GM21723 (cell line): Measurements from ENCODE around the gene GSG1L2.
"Not testable (repeated sequence)": the region's sequence is repeated elsewhere in the genome, so short reads cannot be mapped to it uniquely, and the experiment has no call there.

Experiments
- ATAC-seq: cut with Tn5 transposase; IDR thresholded peaks from one replicate; pipeline ENCODE4 v1.9.1; 2021; ENCODE audit warnings: mild to moderate bottlenecking, moderate library complexity; ENCODE audit not compliant: unreplicated experiment

GSG1L2 gene

DNA sequence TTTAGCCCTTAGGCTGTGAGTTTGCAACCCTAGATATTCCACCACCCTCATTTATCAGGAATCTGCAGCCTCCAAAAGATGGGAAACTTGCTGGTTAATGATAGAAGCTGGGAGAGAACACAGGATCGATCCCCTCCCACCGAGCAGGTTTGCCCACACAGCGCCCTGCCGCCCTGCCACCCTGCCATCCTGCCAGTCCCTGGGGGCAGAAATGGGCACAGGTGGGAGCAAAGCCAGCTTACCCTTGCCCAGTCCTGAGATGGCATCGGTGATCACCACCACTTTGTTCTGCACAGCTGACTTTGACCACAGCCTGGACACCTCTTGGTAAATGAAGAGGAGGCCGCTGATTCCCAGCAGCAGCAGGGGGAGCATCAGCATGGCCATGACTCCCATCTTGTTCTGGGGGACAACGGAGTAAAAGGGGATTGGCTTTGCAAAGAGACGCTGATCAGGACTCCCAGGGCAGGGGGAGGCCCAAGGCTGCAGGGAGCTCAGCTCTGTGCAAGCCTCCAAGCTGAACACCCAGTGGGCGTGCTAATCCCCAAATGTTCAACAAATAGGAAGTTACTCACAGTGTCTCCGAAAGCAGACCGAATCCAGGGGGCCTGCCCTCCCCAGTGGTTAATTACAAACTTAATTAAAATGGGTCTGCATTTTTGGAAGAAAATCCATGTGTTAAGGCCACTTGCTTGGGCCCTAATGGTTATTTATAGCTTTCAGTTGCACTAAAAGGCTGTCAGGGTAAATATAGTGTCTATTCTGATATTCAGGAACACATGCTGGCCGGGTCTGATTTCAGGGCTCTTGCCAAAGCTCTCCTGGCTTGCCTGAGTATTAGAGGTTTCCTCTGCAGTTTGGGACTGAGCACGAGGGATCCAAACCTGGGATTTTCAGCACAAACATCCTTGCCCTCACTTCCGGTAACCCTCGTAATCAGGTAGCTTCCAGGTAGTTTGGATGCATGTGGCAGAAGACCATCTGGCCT lies 30.7 kb downstream of the GSG1L2 start, which contains the start of gene DHRS7C:
Gene DHRS7C (minus strand): TSS at position 704 of the 988 bp plus-strand sequence. CDS start 308 bp downstream, at position 396.
- no peak for ATAC-seq

GRCh38 chr17:9790316-9790715 lies 31.6 kb downstream of the GSG1L2 start:
- no peak for ATAC-seq

DNA sequence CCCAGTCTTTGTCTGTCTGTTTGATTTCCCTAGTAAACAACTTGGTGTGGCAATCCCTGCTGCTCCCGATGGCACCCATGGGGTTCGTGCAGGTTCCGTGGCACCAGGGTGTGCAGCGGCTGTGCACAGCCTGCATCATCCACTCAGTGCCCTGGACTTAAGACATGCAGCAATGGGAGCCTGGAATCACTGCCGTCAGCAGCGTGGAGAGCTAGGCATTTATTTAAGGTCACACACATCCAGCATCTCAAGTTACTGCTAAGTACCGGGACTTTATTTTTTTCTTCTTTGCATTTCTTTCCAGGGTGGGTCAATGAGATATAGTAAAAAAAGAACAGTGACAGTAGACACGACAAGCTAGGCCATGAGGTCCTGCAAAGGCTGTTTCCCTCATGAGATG lies 33.3 kb downstream of the GSG1L2 start:
- ATAC-seq, result no peak

- no peak for ATAC-seq
Observed at GRCh38 chr17:9784544-9784943, 37.3 kb downstream of the GSG1L2 start.

DNA sequence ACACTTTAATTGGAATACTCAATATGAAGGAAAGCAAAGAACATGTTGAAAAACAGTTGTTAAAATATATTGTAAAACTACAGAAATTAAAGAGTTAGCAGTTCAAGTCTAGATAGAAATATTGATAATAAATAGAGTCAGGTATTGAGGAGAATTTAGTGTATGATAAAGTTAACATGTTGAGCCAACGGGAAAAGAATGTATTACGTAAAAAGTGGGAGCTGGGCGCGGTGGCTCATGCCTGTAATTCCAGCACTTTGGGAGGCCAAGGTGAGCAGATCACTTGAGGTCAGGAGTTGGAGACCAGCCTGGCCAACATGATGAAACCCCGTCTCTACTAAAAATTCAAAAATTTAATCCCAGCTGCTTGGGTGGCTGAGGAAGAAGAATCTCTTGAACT lies 38.4 kb downstream of the GSG1L2 start:
- not testable (repeated sequence) for ATAC-seq

- no peak for ATAC-seq
Observed at GRCh38 chr17:9783050-9783449, 38.8 kb downstream of the GSG1L2 start.

- no peak for ATAC-seq
Observed at GRCh38 chr17:9780552-9780951, 41.3 kb downstream of the GSG1L2 start.

- ATAC-seq, result no peak
Observed at GRCh38 chr17:9776911-9777310, 45.0 kb downstream of the GSG1L2 start.

DNA sequence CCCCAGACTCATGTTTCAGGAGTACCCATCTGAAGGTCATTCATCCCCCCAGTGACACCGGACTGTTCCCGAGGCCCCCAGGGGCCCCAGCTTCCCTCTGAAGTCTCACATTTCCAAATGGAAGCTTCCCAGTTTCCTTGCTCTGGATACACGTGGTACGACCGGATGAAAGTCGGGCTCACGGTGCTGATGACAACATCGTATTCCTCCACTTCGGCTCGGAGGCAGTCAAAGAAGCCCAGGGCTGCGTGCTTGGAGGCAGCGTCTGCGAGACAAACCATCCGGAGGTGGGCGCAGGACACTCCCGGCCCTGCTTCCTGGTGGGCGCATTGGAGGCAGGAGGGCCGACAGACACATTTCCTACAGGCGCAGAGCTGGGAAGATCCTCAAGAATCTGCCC lies 49.2 kb downstream of the GSG1L2 start:
- no peak for ATAC-seq

- ATAC-seq, result no peak
Observed at GRCh38 chr17:9771465-9771864, 50.4 kb downstream of the GSG1L2 start.

DNA sequence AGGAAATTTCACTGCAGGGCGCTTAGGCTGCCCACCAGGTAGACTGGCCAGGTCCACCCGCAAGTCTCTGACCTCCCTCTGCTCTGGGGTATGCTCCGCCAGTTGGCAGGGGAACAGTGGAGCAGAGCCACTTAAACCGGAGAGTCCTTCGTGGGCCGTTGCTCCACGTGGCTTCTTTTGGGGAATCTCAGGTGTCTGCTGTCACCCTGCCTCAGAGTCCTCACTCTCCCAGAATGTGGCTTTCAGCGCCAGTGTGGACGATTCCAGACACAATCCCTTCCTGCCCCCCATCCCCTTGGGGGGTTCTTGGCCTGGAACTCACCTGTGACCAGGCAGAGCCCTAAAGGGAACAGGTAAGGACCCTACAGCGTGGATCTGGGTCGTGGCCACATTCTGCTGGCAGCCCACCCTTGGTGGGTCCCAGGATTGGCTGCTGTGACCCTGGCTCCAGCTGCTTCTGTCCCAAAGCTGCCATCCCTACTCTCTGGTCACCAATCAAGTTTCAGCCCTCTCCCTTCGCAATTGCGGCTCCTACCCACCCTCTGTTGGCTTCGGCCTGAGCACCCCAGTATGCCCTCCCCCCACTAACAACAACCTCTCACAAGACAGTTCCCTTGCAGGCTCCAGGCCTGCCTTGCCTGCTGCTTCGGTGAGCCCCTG lies 52.7 kb downstream of the GSG1L2 start:
- no peak for ATAC-seq

DNA sequence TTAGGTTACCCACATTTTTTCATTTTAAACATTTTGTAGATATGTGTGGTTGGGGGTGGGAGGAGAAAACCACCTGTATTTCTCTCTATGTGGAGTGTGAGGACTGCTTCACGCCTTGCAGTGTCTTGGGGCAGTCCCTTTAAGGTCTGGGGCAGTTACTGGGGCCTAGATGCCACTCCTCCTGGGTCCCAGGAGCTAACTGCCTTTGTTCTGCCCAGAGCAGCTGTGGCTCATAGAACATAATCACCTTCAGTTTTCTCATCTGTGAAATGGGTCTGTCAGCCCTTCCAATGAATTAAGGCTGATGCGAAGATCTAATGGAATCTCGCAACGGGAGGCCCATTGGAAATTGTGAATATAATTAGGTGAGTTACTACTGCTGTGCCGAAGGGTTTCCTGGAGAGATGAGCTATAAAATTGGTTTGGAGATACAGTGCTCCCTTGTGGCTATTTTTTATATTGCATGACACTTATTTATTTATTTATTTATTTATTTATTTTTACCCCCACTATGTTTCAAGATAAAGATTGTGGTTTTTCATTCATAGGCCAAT lies 53.4 kb downstream of the GSG1L2 start:
- ATAC-seq, result no peak

DNA sequence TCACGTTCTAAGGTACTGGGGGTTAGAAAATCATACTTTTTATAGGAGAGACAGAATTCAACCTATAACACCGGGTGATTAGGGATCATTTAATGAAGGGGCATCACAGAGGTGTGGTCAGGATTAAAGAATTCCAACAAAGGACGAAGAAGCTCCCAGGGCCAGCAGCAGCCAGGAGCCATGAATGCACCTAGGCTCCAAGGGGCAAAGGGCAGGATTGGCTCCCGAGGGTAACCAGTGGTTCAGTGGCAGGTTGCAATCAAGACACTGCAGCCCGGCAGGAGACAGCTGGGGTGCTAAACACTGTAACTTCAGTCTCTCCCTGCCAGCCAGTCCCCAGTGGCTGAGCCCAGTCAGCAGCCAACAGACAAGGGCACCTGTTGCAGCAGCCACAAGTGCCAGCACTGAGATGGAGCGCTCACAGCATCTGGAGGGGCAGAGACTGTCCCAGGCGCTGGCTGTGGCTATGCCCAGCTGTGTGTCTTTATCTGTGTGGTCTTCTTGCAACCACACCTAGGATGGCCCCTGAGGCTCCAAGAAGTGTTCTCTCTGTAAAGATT lies 54.4 kb downstream of the GSG1L2 start:
- no peak for ATAC-seq

DNA sequence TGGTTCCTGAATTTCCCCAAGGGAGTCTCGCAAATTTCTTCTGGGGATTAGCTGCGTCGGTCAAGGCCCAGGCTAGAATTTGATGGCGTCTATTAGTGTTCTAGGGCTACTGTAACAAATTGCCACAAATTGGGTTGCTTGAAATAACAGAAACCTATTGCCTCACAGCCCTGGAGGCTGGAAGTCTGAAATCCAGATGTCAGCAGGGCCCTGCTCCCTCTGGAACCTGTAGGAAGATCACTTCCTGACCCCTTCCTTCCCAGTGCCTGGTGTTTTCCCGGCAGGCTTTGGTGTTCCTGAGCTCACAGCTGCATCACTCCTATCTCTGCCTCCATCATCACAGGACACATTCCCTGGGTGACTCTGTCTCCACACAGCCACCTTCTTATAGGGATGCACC lies 54.9 kb downstream of the GSG1L2 start:
- no peak for ATAC-seq

DNA sequence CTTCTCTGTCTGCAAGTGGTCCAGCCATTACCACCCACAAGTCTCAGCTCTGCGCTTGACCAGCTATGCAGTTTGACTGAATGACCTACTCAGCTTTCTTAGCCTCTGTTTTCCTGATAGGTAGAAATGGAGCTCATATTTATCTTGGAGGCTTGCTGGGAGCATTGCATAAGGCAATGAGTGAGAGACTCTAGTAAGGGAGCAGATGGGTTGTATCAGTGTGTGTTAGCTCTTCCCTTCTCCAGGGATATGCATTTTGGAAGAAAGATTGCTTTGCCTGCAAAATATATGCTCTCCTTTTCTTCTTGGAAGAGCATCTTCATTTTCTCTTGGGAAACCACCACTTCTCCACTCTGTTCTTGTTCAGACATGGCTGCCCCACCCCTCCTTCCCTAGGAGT lies 56.6 kb downstream of the GSG1L2 start:
- ATAC-seq, result no peak

DNA sequence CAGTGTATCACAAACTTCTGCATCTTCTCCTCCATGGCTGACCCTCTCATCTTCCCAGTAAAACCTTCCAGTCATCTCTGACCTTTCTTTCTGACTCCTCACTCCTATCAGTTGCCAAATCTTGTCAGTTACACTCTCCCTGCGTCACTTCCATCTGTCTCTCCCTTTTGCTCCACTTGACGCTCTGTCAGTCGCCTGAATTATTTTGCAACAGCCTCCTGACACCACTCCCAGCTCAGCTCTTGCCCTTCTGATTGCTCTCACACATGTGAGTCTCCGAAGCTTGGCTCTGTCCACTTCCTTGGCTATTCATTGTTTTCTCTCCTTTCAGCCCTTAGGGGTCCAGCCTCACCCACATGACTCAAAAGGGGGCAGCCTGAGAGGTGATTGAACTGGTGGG lies 58.2 kb downstream of the GSG1L2 start:
- no peak for ATAC-seq

DNA sequence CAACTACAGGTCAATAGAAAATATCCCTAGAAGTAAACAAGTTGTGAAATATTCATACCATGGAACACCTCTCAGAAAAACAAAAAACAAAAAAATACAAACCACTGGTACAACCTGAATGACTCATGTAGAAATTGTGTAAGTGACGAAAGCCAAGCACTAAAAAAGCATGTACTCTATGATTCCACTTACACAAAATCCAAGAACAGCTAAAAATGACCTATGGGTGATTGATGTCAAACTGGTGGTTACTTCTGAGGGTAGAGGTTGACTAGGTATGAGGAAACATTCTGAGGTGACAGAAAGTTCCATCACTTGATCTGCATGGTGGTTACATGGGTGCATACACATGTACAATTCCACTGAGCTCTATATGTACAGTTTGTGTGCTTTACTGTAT lies 61.6 kb downstream of the GSG1L2 start:
- ATAC-seq, result no peak

- ATAC-seq, result no peak
Observed at GRCh38 chr17:9755083-9755482, 66.8 kb downstream of the GSG1L2 start.
